GM12873 (cell line): ENCODE measurements around the gene C1orf116.

Experiments
- CTCF ChIP-seq: IDR thresholded peaks from 2 replicates; pipeline ENCODE4 v1.5.1; 2012; ENCODE audit warnings: low read depth, mild to moderate bottlenecking, moderate library complexity, low read length, control low read depth; ENCODE audit not compliant: insufficient read depth; ENCODE audit errors: missing control alignments

Gene C1orf116

GRCh38 chr1:207051191-207051943 is 18.8 kb upstream of the C1orf116 start, which contains the start of gene YOD1:
TSS of gene YOD1 (minus strand) at chr1:207051208. CDS start at chr1:207051030, 178 bp downstream.
- TF ChIP-seq CTCF: no peak

- TF ChIP-seq CTCF: no peak
These were observed 18.1 kb upstream of the C1orf116 start for GRCh38 chr1:207050480-207051190.

- peak; percentile 73 for TF ChIP-seq CTCF
These were observed 17.4 kb upstream of the C1orf116 start for GRCh38 chr1:207049974-207050391.

GRCh38 chr1:207049514-207049913 is 17.0 kb upstream of the C1orf116 start:
- TF ChIP-seq CTCF: no peak

GRCh38 chr1:207049054-207049453 is 16.5 kb upstream of the C1orf116 start:
- TF ChIP-seq CTCF: no peak

GRCh38 chr1:207048041-207048440 is 15.5 kb upstream of the C1orf116 start:
- TF ChIP-seq CTCF: no peak

GRCh38 chr1:207047505-207047904 is 14.9 kb upstream of the C1orf116 start:
- no peak for TF ChIP-seq CTCF
